Muscle of arm (tissue), 12 donors: ENCODE results near the gene RNU1-3. TPM values are rescaled to one million over a fixed set of nuclear protein-coding genes. Genes with fewer than 3 reads are reported as not detected.

Experiments
- DNase-seq: peaks from one replicate; pipeline ENCODE4 v3.0.0-alpha.2; 2013
- polyA plus RNA-seq, 12 donors: library from polyadenylated mRNA; unstranded; fragments of 120-200 nt; gene quantifications; one replicate each; pipeline ENCODE4 v1.2.1, GENCODE V29; 2013; ENCODE audit not compliant: insufficient read length in 12 of 12

Gene RNU1-3
- polyA plus RNA-seq, 12 donors = not detected

DNA sequence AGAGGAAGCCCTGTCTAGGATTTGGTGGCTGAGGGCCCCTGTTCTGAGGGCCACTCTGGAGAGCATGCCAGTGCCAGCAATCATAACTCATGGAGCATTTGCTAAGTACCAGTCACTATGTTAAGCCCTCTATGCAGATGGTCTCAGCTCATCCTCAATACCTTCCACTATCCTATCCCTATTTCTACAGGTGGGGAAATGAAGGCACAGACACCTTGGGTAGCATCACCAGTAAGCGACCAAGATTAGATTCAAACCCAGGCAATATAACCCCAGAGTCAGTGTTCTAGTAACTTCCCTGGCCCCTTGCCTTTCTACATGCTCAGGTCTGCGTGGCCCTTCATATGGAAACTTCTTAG, 45.5 kb downstream of the RNU1-3 start:
- no peak for DNase-seq

GRCh38 chr1:16619803-16620501, 46.8 kb downstream of the RNU1-3 start:
- DNase-seq = peak; percentile 43

DNA sequence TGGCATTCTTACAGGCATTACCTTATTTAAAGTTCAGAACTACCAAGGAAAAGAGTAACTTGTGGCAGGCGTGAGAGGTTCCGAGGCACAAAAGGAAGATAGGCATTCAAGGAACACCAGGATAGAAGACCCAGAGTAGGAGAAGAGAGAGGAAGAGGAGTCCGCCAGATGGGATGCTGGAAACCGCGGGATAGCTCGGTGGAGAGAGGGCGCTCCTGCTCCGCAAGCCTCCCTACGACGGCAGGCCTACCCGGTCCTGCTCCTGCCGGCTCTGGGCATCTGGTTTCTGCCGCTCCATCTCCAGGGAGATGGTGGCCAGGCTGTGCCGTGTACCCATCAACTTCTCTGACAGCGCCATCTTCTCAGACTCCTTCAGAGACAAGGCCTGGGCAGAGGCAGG, 48.0 kb downstream of the RNU1-3 start:
- DNase-seq = no peak

GRCh38 chr1:16617778-16618580, 48.8 kb downstream of the RNU1-3 start:
- DNase-seq = no peak

DNA sequence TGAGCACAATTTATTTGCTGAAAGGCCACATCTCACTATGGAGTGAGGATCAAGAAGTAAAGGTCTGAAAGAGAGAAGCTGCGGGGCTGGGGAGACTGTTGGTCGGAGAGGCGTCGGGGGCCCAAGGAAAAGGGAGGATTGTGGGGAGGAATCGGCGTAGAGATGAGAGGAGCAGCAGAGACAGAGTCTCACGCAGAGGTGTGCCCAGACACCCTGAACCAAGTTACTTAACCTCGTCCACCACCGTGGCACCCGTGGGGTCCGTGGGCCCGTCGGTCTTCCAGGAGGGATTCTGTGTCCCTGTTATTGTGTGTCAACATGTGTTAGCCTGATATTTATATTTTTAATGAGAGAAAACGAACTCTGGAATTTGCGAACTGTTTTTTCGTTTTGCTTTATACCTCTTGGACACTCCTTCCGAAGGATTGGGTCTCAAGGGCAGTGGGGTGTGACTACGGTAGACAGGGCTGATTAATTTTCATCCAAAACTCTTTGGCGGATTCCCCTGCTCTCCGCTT, 49.6 kb downstream of the RNU1-3 start:
- DNase-seq = no peak

Other genes starting within 250 kb of the RNU1-3 start
- gene SPATA21, start 229.5 kb downstream of the RNU1-3 start, polyA plus RNA-seq = under 1 TPM in 3 of 12 donors, not detected in 9; 0.09 to 0.27 (median 0.27) TPM
- 10 to 100 TPM in 11 of 12 donors, not detected in 1; 25.3 to 47.0 (median 34.9) TPM for gene NECAP2, start 226.2 kb downstream of the RNU1-3 start, polyA plus RNA-seq
- gene RNU1-1, start 152.7 kb downstream of the RNU1-3 start, polyA plus RNA-seq = not detected
- 100 to 1,000 TPM in 10 of 12 donors, 10 to 100 TPM in 1, not detected in 1; 77.4 to 201 (median 132) TPM for gene NBPF1, start 53.4 kb downstream of the RNU1-3 start, polyA plus RNA-seq
- gene RNU1-4, start 73.6 kb upstream of the RNU1-3 start, polyA plus RNA-seq = not detected
- gene RNU1-2, start 229.0 kb upstream of the RNU1-3 start, polyA plus RNA-seq = not detected